Body of pancreas (tissue), 4 donors: Measurements from ENCODE around the gene ACTR3. TPM values are rescaled to one million over a fixed set of nuclear protein-coding genes. Genes with fewer than 3 reads are reported as not detected.
A peak's percentile ranks its signal among the peaks of the same experiment; 100 is the strongest.
"Not testable (repeated sequence)": the region's sequence is repeated elsewhere in the genome, so short reads cannot be mapped to it uniquely, and the experiment has no call there.

Source experiments
- ATAC-seq: fragments of 150-250 bp; one replicate; pipeline ENCODE4 v1.9.1; 2016
- DNase-seq, 4 donors: peaks; one replicate each; pipeline ENCODE4 v3.0.0-alpha.2; 2019
- H3K27ac ChIP-seq, 4 donors: fragments of 200-600 bp; sonication (generic); 1 replicate in 3 of 4; 2 replicates in 1 of 4; pipeline versions ENCODE4 v1.5.1 to v1.6.1; 2016 to 2019; ENCODE audit warnings: mild to moderate bottlenecking in 1 of 4, mixed read lengths in 1 of 4, moderate library complexity in 1 of 4
- H3K27me3 ChIP-seq, 2 donors: fragments of 200-600 bp; sonication (generic); one replicate each; pipeline ENCODE4 v1.6.0; 2016; ENCODE audit warnings: mild to moderate bottlenecking in 1 of 2
- H3K36me3 ChIP-seq, 2 donors: fragments of 200-600 bp; sonication (generic); replicated peaks in 1 of 2; 2 replicates each; pipeline ENCODE4 v1.5.1; 2016; ENCODE audit warnings: low read depth in 2 of 2; ENCODE audit not compliant: insufficient read depth in 1 of 2
- H3K4me1 ChIP-seq: fragments of 200-600 bp; sonication (generic); one replicate; pipeline ENCODE4 v1.6.0; 2016
- H3K4me3 ChIP-seq, 2 donors: fragments of 200-600 bp; sonication (generic); 1 replicate in 1 of 2; 2 replicates in 1 of 2; pipeline ENCODE4 v1.5.1; 2016 to 2019
- H3K9me3 ChIP-seq, 3 donors: fragments of 200-600 bp; sonication (generic); 1 replicate in 2 of 3; 2 replicates in 1 of 3; pipeline ENCODE4 v1.5.1; 2016
- CTCF ChIP-seq, 7 experiments: fragments of 450-650 bp in 4 of 7; fragments of 200-600 bp in 3 of 7; sonication (generic) in 3 of 7; IDR thresholded peaks; one replicate each; pipeline ENCODE4 v1.5.1; 2016 to 2019; ENCODE audit warnings: antibody characterized with exemption in 7 of 7
- POLR2A ChIP-seq, 3 donors: fragments of 450-650 bp; IDR thresholded peaks; one replicate each; pipeline ENCODE4 v1.6.1; 2016; ENCODE audit warnings: antibody characterized with exemption in 3 of 3, mild to moderate bottlenecking in 2 of 3
- WGBS, 2 donors: methylation state at CpG; one replicate each; pipeline ENCODE4 v1.1.5; 2017; 5-methylcytosine and 5-hydroxymethylcytosine counted together
- intact Hi-C: fragments of 100-400 bp; cut with DNase I; formaldehyde crosslinking; loops from one replicate; pipeline ENCODE4 v1.15.1; 2023
- total RNA-seq, 2 donors: library from RNA; depleted of rRNA; stranded (reverse); fragments of >200 nt; gene quantifications; one replicate each; pipeline ENCODE4 v1.1.0, GENCODE V29; 2016

Gene ACTR3
- 10 to 100 TPM; 35.9 to 43.8 TPM for total RNA-seq

- Histone ChIP-seq H3K4me1 (peaks cover 43% of the 10 kb centered on the region), H3K4me3 (peak within 1 kb of the TSS; percentile 88 to 99), H3K9me3 (no peaks in the 10 kb centered on the region), H3K27me3 (no peaks in the 10 kb centered on the region), H3K27ac (peak within 1 kb of the TSS; percentile 95 to 98 (median 98)), H3K36me3 (no peaks in the 10 kb centered on the region)
- DNase-seq = peak; percentile 98 to 99 (median 98)
- 0 to 3% methylated on average over 31 to 50 of the region's 51 CpGs for WGBS, 2 donors
- intact Hi-C loops = no loop called here
- peak; percentile 96 for ATAC-seq
- TF ChIP-seq CTCF (IDR thresholded peaks at IDR 0.05) (peak in 1 of 7 experiments; percentile 17), POLR2A (IDR thresholded peaks at IDR 0.05) (peak; percentile 72 to 95 (median 95))
Observed at GRCh38 chr2:113889471-113890252, at the start of gene ACTR3. Gene ACTR3 (plus strand): TSS chr2:113890089. CDS start chr2:113890280, 191 bp downstream.

GRCh38 chr2:113840518-113840917, 49.4 kb upstream of the ACTR3 start:
- ATAC-seq (no peak), DNase-seq (no peak)
- 77 to 82% methylated on average over 7 of the region's 7 CpGs for WGBS, 2 donors
- intact Hi-C loops = no loop called here
- Histone ChIP-seq H3K4me3 (no peak overlapping the region), H3K4me1 (no peaks in the 10 kb centered on the region), H3K36me3 (no peaks in the 10 kb centered on the region), H3K9me3 (no peaks in the 10 kb centered on the region), H3K27me3 (no peaks in the 10 kb centered on the region), H3K27ac (no peak overlapping the region)
- TF ChIP-seq POLR2A (IDR thresholded peaks at IDR 0.05) (no peak), CTCF (IDR thresholded peaks at IDR 0.05) (no peak)

- intact Hi-C loops = no loop called here
- Histone ChIP-seq H3K36me3 (no peaks in the 10 kb centered on the region), H3K4me1 (no peaks in the 10 kb centered on the region), H3K4me3 (no peak overlapping the region), H3K9me3 (no peaks in the 10 kb centered on the region), H3K27me3 (no peaks in the 10 kb centered on the region), H3K27ac (no peak overlapping the region)
- 49 to 55% methylated on average over 14 of the region's 14 CpGs for WGBS, 2 donors
- no peak for ATAC-seq
- no peak for TF ChIP-seq POLR2A (IDR thresholded peaks at IDR 0.05)
- no peak for TF ChIP-seq CTCF (IDR thresholded peaks at IDR 0.05)
- no peak for DNase-seq
Observed at GRCh38 chr2:113842919-113843736, 46.8 kb upstream of the ACTR3 start.

GRCh38 chr2:113843737-113844050, 46.2 kb upstream of the ACTR3 start:
- not testable (repeated sequence) for H3K4me3 ChIP-seq

GRCh38 chr2:113845261-113845660, 44.6 kb upstream of the ACTR3 start:
- TF ChIP-seq POLR2A (IDR thresholded peaks at IDR 0.05) (no peak), CTCF (IDR thresholded peaks at IDR 0.05) (no peak)
- Histone ChIP-seq H3K4me1 (no peaks in the 10 kb centered on the region), H3K27me3 (no peaks in the 10 kb centered on the region), H3K9me3 (no peaks in the 10 kb centered on the region), H3K27ac (no peak overlapping the region), H3K4me3 (no peak overlapping the region), H3K36me3 (no peaks in the 10 kb centered on the region)
- WGBS, 2 donors = 59 to 73% methylated on average over 3 of the region's 3 CpGs
- intact Hi-C loops = no loop called here
- no peak for DNase-seq
- ATAC-seq = no peak

More at GRCh38 chr2:113843737-113844050, 46.2 kb upstream of the ACTR3 start:
- intact Hi-C loops, H3K27me3 ChIP-seq, H3K36me3 ChIP-seq, H3K9me3 ChIP-seq, H3K27ac ChIP-seq, DNase-seq, ATAC-seq, H3K4me1 ChIP-seq: not testable (repeated sequence)
- WGBS, 2 donors = 76 to 83% methylated on average over 4 of the region's 4 CpGs

- intact Hi-C loops, ATAC-seq: not testable (repeated sequence)
Observed at GRCh38 chr2:113845796-113846195, 44.1 kb upstream of the ACTR3 start.

More at GRCh38 chr2:113845796-113846195, 44.1 kb upstream of the ACTR3 start:
- not testable (repeated sequence) for H3K27me3 ChIP-seq, H3K36me3 ChIP-seq, H3K27ac ChIP-seq, H3K9me3 ChIP-seq, H3K4me3 ChIP-seq, DNase-seq, H3K4me1 ChIP-seq
- 64 to 74% methylated on average over 4 of the region's 4 CpGs for WGBS, 2 donors
